ENCODE measurements around the gene ACSM5.

GRCh38 chr16:20485408-20485807, 76.1 kb downstream of the ACSM5 start:
- TF ChIP-seq CTCF (IDR thresholded peaks at IDR 0.05), result no peak
- no peak for TF ChIP-seq POLR2A (IDR thresholded peaks at IDR 0.05)
